Neuronal stem cell (in vitro differentiated cells): ENCODE results near the gene CENPP.

ENCODE experiments used
- DNase-seq: peaks from one replicate; pipeline ENCODE4 v3.0.0-alpha.2; 2013; ENCODE audit warnings: low spot score
- H2AFZ ChIP-seq: one replicate; pipeline ENCODE4 v1.6.1; 2013; ENCODE audit warnings: mild to moderate bottlenecking, low read length, inconsistent platforms
- H2AK5ac ChIP-seq: 2 replicates; pipeline ENCODE4 v1.6.1; 2013; ENCODE audit warnings: low read depth, mild to moderate bottlenecking, inconsistent platforms, low read length, moderate library complexity, mixed read lengths
- H2BK120ac ChIP-seq: 2 replicates; pipeline ENCODE4 v1.6.1; 2013; ENCODE audit warnings: low read depth, mild to moderate bottlenecking, inconsistent platforms, low read length, moderate library complexity, mixed read lengths
- H2BK12ac ChIP-seq: one replicate; pipeline ENCODE4 v1.6.1; 2013; ENCODE audit warnings: low read length, inconsistent platforms
- H2BK15ac ChIP-seq: 2 replicates; pipeline ENCODE4 v1.6.1; 2013; ENCODE audit warnings: mild to moderate bottlenecking, low read length, inconsistent platforms, mixed read lengths
- H2BK5ac ChIP-seq: one replicate; pipeline ENCODE4 v1.6.1; 2013; ENCODE audit warnings: inconsistent platforms, mild to moderate bottlenecking, low read length, moderate library complexity
- H3K14ac ChIP-seq: one replicate; pipeline ENCODE4 v1.6.1; 2013; ENCODE audit warnings: low read length, inconsistent platforms
- H3K18ac ChIP-seq: 2 replicates; pipeline ENCODE4 v1.6.1; 2013; ENCODE audit warnings: low read length, inconsistent platforms
- H3K23ac ChIP-seq: 2 replicates; pipeline ENCODE4 v1.6.1; 2013; ENCODE audit warnings: low read depth, mild to moderate bottlenecking, mixed read lengths, low read length, inconsistent platforms; ENCODE audit not compliant: poor library complexity
- H3K27ac ChIP-seq: replicated peaks from 3 replicates; pipeline ENCODE4 v1.5.1; 2013; ENCODE audit warnings: low read length, inconsistent platforms
- H3K27me3 ChIP-seq, 3 experiments: 2 replicates each; pipeline ENCODE4 v1.6.1; 2013; ENCODE audit warnings: low read length in 3 of 3, mild to moderate bottlenecking in 2 of 3, inconsistent platforms in 1 of 3, low read depth in 1 of 3, mixed read lengths in 1 of 3, moderate library complexity in 1 of 3; ENCODE audit not compliant: control insufficient read depth in 3 of 3, insufficient read depth in 3 of 3
- H3K36me3 ChIP-seq, 2 donors: replicated peaks in 1 of 2; 2 replicates each; pipeline ENCODE4 v1.6.1; 2013; ENCODE audit warnings: low read length in 2 of 2; ENCODE audit not compliant: control insufficient read depth in 2 of 2, insufficient read depth in 2 of 2
- H3K4ac ChIP-seq: 2 replicates; pipeline ENCODE4 v1.6.1; 2013; ENCODE audit warnings: inconsistent platforms, mild to moderate bottlenecking, low read length, moderate library complexity
- H3K4me1 ChIP-seq, 2 donors: 1 replicate in 1 of 2; 2 replicates in 1 of 2; pipeline ENCODE4 v1.6.1; 2013; ENCODE audit warnings: low read length in 2 of 2, low read depth in 1 of 2; ENCODE audit not compliant: control insufficient read depth in 2 of 2, insufficient read depth in 1 of 2
- H3K4me2 ChIP-seq: one replicate; pipeline ENCODE4 v1.6.1; 2013; ENCODE audit warnings: mild to moderate bottlenecking, low read length, inconsistent platforms; ENCODE audit not compliant: insufficient read depth, poor library complexity, severe bottlenecking
- H3K4me3 ChIP-seq, 2 donors: 2 replicates each; pipeline ENCODE4 v1.5.1; 2013; ENCODE audit warnings: low read length in 2 of 2, mild to moderate bottlenecking in 2 of 2, inconsistent platforms in 1 of 2, moderate library complexity in 1 of 2
- H3K79me1 ChIP-seq: one replicate; pipeline ENCODE4 v1.6.1; 2013; ENCODE audit warnings: low read depth, mild to moderate bottlenecking, inconsistent platforms, low read length, moderate library complexity
- H3K9ac ChIP-seq: one replicate; pipeline ENCODE4 v1.6.1; 2013; ENCODE audit warnings: mild to moderate bottlenecking, low read depth, low read length, inconsistent platforms; ENCODE audit not compliant: poor library complexity
- H3K9me3 ChIP-seq, 2 donors: replicated peaks in 1 of 2; 2 replicates each; pipeline versions ENCODE3 to v1.6.1; 2013; ENCODE audit warnings: low read length in 2 of 2, mild to moderate bottlenecking in 2 of 2, inconsistent platforms in 1 of 2, low read depth in 1 of 2, mixed read lengths in 1 of 2, moderate library complexity in 1 of 2; ENCODE audit not compliant: control insufficient read depth in 2 of 2, insufficient read depth in 1 of 2
- H4K8ac ChIP-seq: one replicate; pipeline ENCODE4 v1.6.1; 2013; ENCODE audit warnings: low read depth, mild to moderate bottlenecking, inconsistent platforms, low read length, moderate library complexity
- H4K91ac ChIP-seq: one replicate; pipeline ENCODE4 v1.6.1; 2013; ENCODE audit warnings: low read length, low read depth, mild to moderate bottlenecking, inconsistent platforms; ENCODE audit not compliant: poor library complexity
- WGBS, 2 donors: extraction: QIAGEN DNeasy Blood & Tissue Kit; methylation state at CpG; one replicate each; pipeline ENCODE4 v1.1.7; 2013; ENCODE audit warnings: missing lambda C conversion rate in 2 of 2, mixed read lengths in 1 of 2; ENCODE audit not compliant: insufficient read length in 2 of 2, insufficient replicate concordance in 1 of 2; ENCODE audit errors: extremely low coverage in 2 of 2; 5-methylcytosine and 5-hydroxymethylcytosine counted together

Gene CENPP

GRCh38 chr9:92426501-92427145, 100.9 kb downstream of the CENPP start:
- no CpG with 5 or more reads among the region's 5 CpGs for WGBS, 2 donors
- no peaks in the 10 kb centered on the region for H3K79me1 ChIP-seq

GRCh38 chr9:92429836-92430235, 104.1 kb downstream of the CENPP start:
- no peaks in the 10 kb centered on the region for H3K36me3 ChIP-seq
- H2BK5ac ChIP-seq = no peak overlapping the region
- H4K8ac ChIP-seq = no peak overlapping the region
- H3K79me1 ChIP-seq = no peaks in the 10 kb centered on the region
- no CpG with 5 or more reads among the region's 2 CpGs for WGBS, 2 donors
- no peak overlapping the region for H2BK15ac ChIP-seq
- no peak overlapping the region for H3K4me3 ChIP-seq
- no peak for DNase-seq
- no peak overlapping the region for H3K14ac ChIP-seq
- no peak overlapping the region for H3K4ac ChIP-seq
- H3K27ac ChIP-seq = no peak overlapping the region
- H3K23ac ChIP-seq = no peak overlapping the region
- H3K27me3 ChIP-seq = no peaks in the 10 kb centered on the region
- no peak overlapping the region for H2BK12ac ChIP-seq
- no peaks in the 10 kb centered on the region for H3K4me1 ChIP-seq
- H3K9ac ChIP-seq = no peak overlapping the region
- H2BK120ac ChIP-seq = no peak overlapping the region
- H4K91ac ChIP-seq = no peak overlapping the region
- no peaks in the 10 kb centered on the region for H3K9me3 ChIP-seq
- H2AK5ac ChIP-seq = no peak overlapping the region
- H3K18ac ChIP-seq = no peak overlapping the region
- H3K4me2 ChIP-seq = no peak overlapping the region
- no peak overlapping the region for H2AFZ ChIP-seq

More at GRCh38 chr9:92426501-92427145, 100.9 kb downstream of the CENPP start:
- Histone ChIP-seq H2AFZ (no peak overlapping the region), H2BK15ac (no peak overlapping the region), H3K14ac (no peak overlapping the region), H2BK5ac (no peak overlapping the region), H3K4me3 (no peak overlapping the region), H3K9ac (no peak overlapping the region), H3K23ac (no peak overlapping the region), H3K4me1 (no peaks in the 10 kb centered on the region), H4K8ac (no peak overlapping the region), H3K18ac (no peak overlapping the region), H3K9me3 (no peaks in the 10 kb centered on the region), H3K36me3 (no peaks in the 10 kb centered on the region), H2AK5ac (no peak overlapping the region), H3K27ac (no peak overlapping the region), H3K4ac (no peak overlapping the region), H2BK12ac (no peak overlapping the region), H3K27me3 (no peaks in the 10 kb centered on the region), H3K4me2 (no peak overlapping the region), H2BK120ac (no peak overlapping the region), H4K91ac (no peak overlapping the region)
- no peak for DNase-seq

GRCh38 chr9:92432350-92432749, 106.6 kb downstream of the CENPP start:
- H2BK120ac ChIP-seq = no peak overlapping the region
- H3K4ac ChIP-seq = no peak overlapping the region
- no peak overlapping the region for H3K27ac ChIP-seq
- no peak overlapping the region for H3K9ac ChIP-seq
- H4K8ac ChIP-seq = no peak overlapping the region
- 100% methylated on average over 1 of the region's 5 CpGs; no CpG with 5 or more reads in 1 of the 2 donors for WGBS, 2 donors
- no peaks in the 10 kb centered on the region for H3K79me1 ChIP-seq
- H3K14ac ChIP-seq = no peak overlapping the region
- no peak overlapping the region for H2AK5ac ChIP-seq
- no peak overlapping the region for H3K23ac ChIP-seq
- no peaks in the 10 kb centered on the region for H3K4me1 ChIP-seq
- H3K18ac ChIP-seq = no peak overlapping the region
- no peak overlapping the region for H3K4me3 ChIP-seq
- no peaks in the 10 kb centered on the region for H3K9me3 ChIP-seq
- H2BK15ac ChIP-seq = no peak overlapping the region
- H3K27me3 ChIP-seq = no peaks in the 10 kb centered on the region
- H2BK12ac ChIP-seq = no peak overlapping the region
- no peak overlapping the region for H2BK5ac ChIP-seq
- H2AFZ ChIP-seq = no peak overlapping the region
- H3K36me3 ChIP-seq = no peaks in the 10 kb centered on the region
- no peak overlapping the region for H4K91ac ChIP-seq
- DNase-seq = no peak
- H3K4me2 ChIP-seq = no peak overlapping the region

GRCh38 chr9:92432972-92433548, 107.3 kb downstream of the CENPP start:
- no peak overlapping the region for H2BK12ac ChIP-seq
- H3K79me1 ChIP-seq = no peaks in the 10 kb centered on the region
- H3K4ac ChIP-seq = no peak overlapping the region
- H3K18ac ChIP-seq = no peak overlapping the region
- H2AFZ ChIP-seq = no peak overlapping the region
- H2AK5ac ChIP-seq = no peak overlapping the region
- no peak overlapping the region for H3K23ac ChIP-seq
- no peak overlapping the region for H3K4me3 ChIP-seq
- H3K27me3 ChIP-seq = no peaks in the 10 kb centered on the region
- H2BK120ac ChIP-seq = no peak overlapping the region
- H3K4me1 ChIP-seq = no peaks in the 10 kb centered on the region
- no peak overlapping the region for H2BK15ac ChIP-seq
- no peak overlapping the region for H4K8ac ChIP-seq
- WGBS, 2 donors = no CpG with 5 or more reads among the region's 5 CpGs
- no peak overlapping the region for H3K9ac ChIP-seq
- no peak overlapping the region for H3K14ac ChIP-seq
- no peak overlapping the region for H4K91ac ChIP-seq
- no peak overlapping the region for H2BK5ac ChIP-seq
- no peak for DNase-seq
- no peaks in the 10 kb centered on the region for H3K36me3 ChIP-seq
- H3K27ac ChIP-seq = no peak overlapping the region
- H3K9me3 ChIP-seq = no peaks in the 10 kb centered on the region
- H3K4me2 ChIP-seq = no peak overlapping the region
